ENCODE measurements around the gene LURAP1L. TPM values are rescaled to one million over a fixed set of nuclear protein-coding genes. Genes with fewer than 3 reads are reported as not detected.
"Not testable (repeated sequence)": the region's sequence is repeated elsewhere in the genome, so short reads cannot be mapped to it uniquely, and the experiment has no call there.

LURAP1L gene
- polyA plus RNA-seq, 12 donors = 10.3 to 17.0 (median 13.0) TPM; not detected in 1

DNA sequence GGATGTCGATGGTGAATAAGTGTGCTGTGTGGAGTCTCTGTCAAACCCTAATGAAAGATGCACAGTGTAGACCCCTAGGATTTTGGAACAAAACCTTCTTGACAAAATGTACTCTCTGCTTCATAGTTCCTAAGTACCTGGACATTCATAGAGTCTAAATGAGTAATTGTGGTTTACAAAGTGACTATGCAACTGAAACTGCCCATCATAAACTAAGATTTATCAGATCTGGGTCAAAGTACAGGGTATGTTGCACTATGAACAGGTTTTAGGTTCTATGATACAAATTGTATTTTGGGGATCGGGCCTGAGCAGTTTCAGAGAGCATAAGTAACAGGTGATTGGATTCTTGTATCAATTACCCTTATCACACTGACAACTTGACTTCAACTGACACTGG lies 79.4 kb downstream of the LURAP1L start:
- DNase-seq = no peak

DNA sequence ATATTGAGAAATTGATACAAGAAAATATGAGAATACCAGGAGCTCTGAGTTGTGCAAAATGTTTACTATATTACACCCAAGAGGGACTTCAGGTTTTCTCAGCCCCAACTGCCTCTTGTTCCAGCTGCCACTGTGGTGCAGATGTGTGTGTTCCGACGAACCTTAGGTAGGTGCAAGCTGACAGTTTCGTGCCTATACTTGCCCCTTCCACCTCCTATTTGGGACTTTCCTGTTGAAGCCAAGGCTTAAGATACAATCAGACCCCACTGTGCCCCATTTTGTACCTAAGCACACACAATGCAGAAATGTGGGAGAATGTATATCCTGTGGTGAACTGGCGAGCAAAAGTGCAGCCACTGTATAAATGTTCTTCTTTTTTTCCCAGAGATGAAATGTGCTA lies 80.2 kb downstream of the LURAP1L start:
- no peak for DNase-seq

DNA sequence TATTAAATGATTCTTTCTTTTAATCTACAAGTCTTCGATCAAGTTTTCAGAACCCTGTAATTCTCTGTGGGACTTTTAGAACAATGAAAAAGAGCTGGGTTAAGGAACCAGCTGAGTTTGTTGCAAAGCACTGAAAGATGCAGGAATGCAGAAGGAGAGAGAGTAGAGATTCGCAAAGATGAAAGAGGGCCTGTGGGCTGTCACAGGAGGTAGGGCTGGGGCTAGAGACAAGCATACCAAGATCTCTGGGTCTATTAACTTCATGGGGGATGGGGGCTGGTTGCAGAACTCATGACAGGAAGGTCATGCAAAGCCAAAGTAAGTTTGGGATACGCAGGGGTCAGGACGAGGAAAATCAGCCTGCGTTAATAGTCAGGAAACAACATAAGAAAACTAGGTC lies 81.8 kb downstream of the LURAP1L start:
- DNase-seq = no peak

DNA sequence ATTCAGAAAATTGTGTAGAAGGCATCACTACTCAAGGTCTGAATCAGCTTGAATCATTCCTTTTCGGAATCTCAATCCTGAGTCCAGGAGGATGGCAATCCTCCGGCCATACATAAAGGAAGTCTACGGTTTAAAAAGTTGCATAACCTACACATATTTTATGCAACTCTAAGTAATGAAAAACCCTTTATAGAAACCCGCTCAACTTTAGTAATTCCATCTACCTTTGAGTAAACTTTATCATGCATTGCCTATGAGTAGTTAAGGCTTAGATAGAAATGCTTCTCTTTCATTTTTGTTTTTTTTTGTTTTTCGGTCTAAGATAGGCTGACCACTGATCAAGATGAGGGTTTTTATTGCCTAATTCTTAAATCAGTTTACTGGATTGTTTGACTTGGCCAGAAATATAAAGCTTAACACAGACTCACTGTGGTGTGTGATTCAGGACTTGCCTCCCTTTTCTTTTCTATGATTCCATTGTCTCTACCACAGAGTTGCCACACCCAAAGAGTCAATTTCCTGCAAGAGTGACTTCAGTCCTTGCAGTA lies 85.0 kb downstream of the LURAP1L start:
- DNase-seq = no peak

- no peak for DNase-seq
Observed at GRCh38 chr9:12860998-12861397, 86.2 kb downstream of the LURAP1L start.

DNA sequence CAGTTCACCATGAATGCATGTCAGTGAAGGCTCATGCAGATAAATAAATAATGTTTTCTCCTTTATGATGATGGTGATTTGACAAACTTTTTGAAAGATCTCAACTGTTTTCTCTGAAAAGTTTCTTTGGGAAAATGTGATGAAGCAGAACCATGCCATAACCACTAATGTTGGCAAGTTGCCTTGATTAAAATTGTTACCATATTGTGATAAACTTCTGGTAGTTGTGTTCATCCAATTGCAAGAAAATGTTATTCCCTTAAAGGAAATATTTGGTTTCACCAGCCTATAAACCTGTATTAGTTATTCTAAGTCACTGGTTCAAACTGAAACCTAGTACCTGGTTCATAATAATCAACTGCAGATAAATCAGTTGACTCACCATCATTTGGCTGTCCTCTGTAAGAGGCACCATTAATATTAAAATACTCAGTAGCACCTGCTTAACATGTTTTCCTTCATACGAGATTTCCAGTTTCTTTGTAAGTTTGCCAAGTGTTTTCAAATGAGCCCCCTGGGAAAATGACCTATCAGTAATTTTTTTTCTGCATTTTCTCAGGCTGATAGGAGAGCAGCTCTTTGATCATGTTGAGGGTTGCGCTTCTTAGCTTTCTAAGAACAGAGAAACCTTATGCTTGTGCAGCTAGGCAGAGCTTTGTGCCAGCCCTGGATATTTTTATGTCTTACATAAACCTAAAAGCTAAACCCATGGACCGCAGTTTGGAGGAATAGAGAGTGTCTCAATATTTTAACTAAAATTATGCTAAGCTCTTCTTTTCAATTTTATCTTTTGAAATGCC lies 88.0 kb downstream of the LURAP1L start:
- DNase-seq = no peak

GRCh38 chr9:12863618-12864017 lies 88.8 kb downstream of the LURAP1L start:
- DNase-seq = no peak

- not testable (repeated sequence) for DNase-seq
Observed at GRCh38 chr9:12865380-12865779, 90.6 kb downstream of the LURAP1L start.

Other genes starting within 250 kb of the LURAP1L start
- gene TYRP1, start 81.6 kb upstream of the LURAP1L start, polyA plus RNA-seq (ENCODE audit: insufficient read length in 12 of 12) = 10 to 100 TPM in 3 of 12 donors, 1 to 10 TPM in 1, under 1 TPM in 6, not detected in 2; 0.19 to 70.1 (median 0.81) TPM